GM23338 (cell line): Measurements from ENCODE around the gene CLTA. TPM values are rescaled to one million over a fixed set of nuclear protein-coding genes. Genes with fewer than 3 reads are reported as not detected.

Experiments used
- ATAC-seq: fragments of 200-7000 bp; cut with Tn5 transposase; 3 replicates; pipeline ENCODE4 v1.9.1; 2020
- DNase-seq: peaks from one replicate; pipeline ENCODE4 v3.0.0-alpha.2; 2015; ENCODE audit warnings: low spot score
- H2AFZ ChIP-seq: fragments of 200-600 bp; sonication (generic); 2 replicates; pipeline ENCODE4 v1.8.0; 2016; ENCODE audit warnings: antibody characterized with exemption, mild to moderate bottlenecking, moderate library complexity
- H3F3A ChIP-seq: fragments of 200-600 bp; sonication (generic); replicated peaks from 2 replicates; pipeline ENCODE4 v1.8.0; 2017; ENCODE audit warnings: antibody characterized with exemption, mixed run types, low read depth
- H3K27ac ChIP-seq: fragments of 200-600 bp; sonication (generic); 2 replicates; pipeline ENCODE4 v1.6.1; 2016; ENCODE audit warnings: low read depth
- H3K27me3 ChIP-seq: fragments of 200-600 bp; sonication (generic); 2 replicates; pipeline ENCODE4 v1.8.0; 2016; ENCODE audit warnings: mild to moderate bottlenecking, mixed run types, moderate library complexity; ENCODE audit not compliant: insufficient read depth
- H3K36me3 ChIP-seq: fragments of 200-600 bp; sonication (generic); 2 replicates; pipeline ENCODE4 v1.8.0; 2016; ENCODE audit warnings: mild to moderate bottlenecking; ENCODE audit not compliant: insufficient read depth
- H3K4me1 ChIP-seq: fragments of 200-600 bp; sonication (generic); 2 replicates; pipeline ENCODE4 v1.8.0; 2016; ENCODE audit warnings: mild to moderate bottlenecking, moderate library complexity; ENCODE audit not compliant: insufficient read depth
- H3K4me2 ChIP-seq: fragments of 200-600 bp; sonication (generic); 2 replicates; pipeline ENCODE4 v1.7.1; 2017; ENCODE audit warnings: mixed run types
- H3K4me3 ChIP-seq: fragments of 200-600 bp; sonication (generic); 2 replicates; pipeline ENCODE4 v1.6.1; 2016; ENCODE audit warnings: mixed run types
- H3K79me2 ChIP-seq: fragments of 200-600 bp; sonication (generic); replicated peaks from 2 replicates; pipeline ENCODE4 v1.8.0; 2017; ENCODE audit warnings: mild to moderate bottlenecking; ENCODE audit not compliant: insufficient read depth
- H3K9me2 ChIP-seq: fragments of 200-600 bp; sonication (generic); 2 replicates; pipeline ENCODE4 v1.8.0; 2017; ENCODE audit not compliant: insufficient read depth
- H4K20me1 ChIP-seq: fragments of 200-600 bp; sonication (generic); replicated peaks from 2 replicates; pipeline ENCODE4 v1.8.0; 2017; ENCODE audit warnings: mild to moderate bottlenecking; ENCODE audit not compliant: insufficient read depth
- H3K27ac Mint-ChIP-seq: 2 replicates; pipeline ENCODE4 v1.8.0; 2020; ENCODE audit warnings: inconsistent platforms, mild to moderate bottlenecking, moderate library complexity, mixed read lengths
- H3K27me3 Mint-ChIP-seq: 3 replicates; pipeline ENCODE4 v1.8.0; 2022; ENCODE audit warnings: low read depth, mild to moderate bottlenecking, moderate library complexity, mixed read lengths, inconsistent platforms; ENCODE audit not compliant: insufficient read depth, poor library complexity
- H3K36me3 Mint-ChIP-seq: 3 replicates; pipeline ENCODE4 v1.8.0; 2021; ENCODE audit warnings: low read depth, mild to moderate bottlenecking, inconsistent platforms, moderate library complexity, mixed read lengths
- H3K4me1 Mint-ChIP-seq: 3 replicates; pipeline ENCODE4 v1.8.0; 2020; ENCODE audit warnings: mild to moderate bottlenecking, inconsistent platforms, mixed read lengths
- H3K4me3 Mint-ChIP-seq: 3 replicates; pipeline ENCODE4 v1.8.0; 2021; ENCODE audit warnings: moderate library complexity, mild to moderate bottlenecking, inconsistent platforms, mixed read lengths
- H3K9me3 Mint-ChIP-seq: 3 replicates; pipeline ENCODE4 v1.8.0; 2020; ENCODE audit warnings: moderate library complexity, mild to moderate bottlenecking, inconsistent platforms, mixed read lengths
- CREB1 ChIP-seq: fragments of 250-450 bp; sonication (Bioruptor Pico); IDR thresholded peaks from 2 replicates; pipeline ENCODE4 v1.5.0; 2020; ENCODE audit warnings: low read depth, mild to moderate bottlenecking, moderate library complexity
- EZH2 ChIP-seq: fragments of 200-600 bp; sonication (generic); IDR thresholded peaks from one replicate; pipeline ENCODE4 v1.8.0; 2017; ENCODE audit warnings: antibody characterized with exemption, mild to moderate bottlenecking, low read depth; ENCODE audit not compliant: unreplicated experiment
- EZH2phosphoT487 ChIP-seq: fragments of 200-600 bp; sonication (generic); IDR thresholded peaks from one replicate; pipeline ENCODE4 v1.8.1; 2018; ENCODE audit warnings: antibody characterized with exemption; ENCODE audit not compliant: unreplicated experiment
- JUNB ChIP-seq: IDR thresholded peaks from one replicate; pipeline ENCODE4 v1.6.1; 2016; ENCODE audit warnings: antibody characterized with exemption; ENCODE audit not compliant: unreplicated experiment
- NANOG ChIP-seq: IDR thresholded peaks from 2 replicates; pipeline ENCODE4 v1.6.1; 2016; ENCODE audit warnings: antibody characterized with exemption, borderline replicate concordance
- POLR2AphosphoS5 ChIP-seq: IDR thresholded peaks from 2 replicates; pipeline ENCODE4 v1.6.1; 2016; ENCODE audit warnings: antibody characterized with exemption, low read depth
- STAT1 ChIP-seq: IDR thresholded peaks from one replicate; pipeline ENCODE4 v1.6.1; 2016; ENCODE audit warnings: antibody characterized with exemption; ENCODE audit not compliant: unreplicated experiment
- ZNF114 ChIP-seq: fragments of 250-450 bp; sonication (Bioruptor Pico); IDR thresholded peaks from 2 replicates; pipeline ENCODE4 v1.5.0; 2020; ENCODE audit warnings: mild to moderate bottlenecking, moderate library complexity
- ZNF331 ChIP-seq: fragments of 250-450 bp; sonication (Bioruptor Pico); IDR thresholded peaks from 2 replicates; pipeline ENCODE4 v1.5.0; 2020; ENCODE audit warnings: low read depth, mild to moderate bottlenecking, moderate library complexity
- polyA plus RNA-seq: library from polyadenylated mRNA; unstranded; fragments of >200 nt; fragmentation: Nextera tagmentation; extraction: Ambion mirVana; gene quantifications from 2 replicates; pipeline ENCODE4 v1.2.1, GENCODE V29; 2016
- total RNA-seq: library from RNA; depleted of rRNA; stranded (reverse); fragments of >200 nt; shearing (Covaris generic); gene quantifications from 2 replicates; pipeline ENCODE4 v1.2.3, GENCODE V29; 2014
- TF ChIP-seq, protein P1 (sequence below): IDR thresholded peaks from one replicate; pipeline ENCODE4 v1.6.1; 2018; ENCODE audit warnings: antibody characterized with exemption; ENCODE audit not compliant: unreplicated experiment
- TF ChIP-seq, protein P2 (sequence below): fragments of 250-450 bp; sonication (Bioruptor Pico); IDR thresholded peaks from 2 replicates; pipeline ENCODE4 v1.5.0; 2020; ENCODE audit warnings: mild to moderate bottlenecking, moderate library complexity
- TF ChIP-seq, protein P3 (sequence below): IDR thresholded peaks from 2 replicates; pipeline ENCODE4 v1.6.1; 2016; ENCODE audit warnings: antibody characterized with exemption
- TF ChIP-seq, protein P4 (sequence below), 2 experiments: fragments of 200-600 bp in 1 of 2; sonication (generic) in 1 of 2; conservative IDR thresholded peaks; 2 replicates each; pipeline versions ENCODE4 v1.5.1 to v1.6.1; 2016 to 2017; ENCODE audit warnings: antibody characterized with exemption in 2 of 2, low read depth in 2 of 2, mild to moderate bottlenecking in 2 of 2, moderate library complexity in 1 of 2

The CLTA gene
- total and polyA plus RNA-seq, 2 experiments from 2014 or later: 223 to 259 TPM

DNA sequence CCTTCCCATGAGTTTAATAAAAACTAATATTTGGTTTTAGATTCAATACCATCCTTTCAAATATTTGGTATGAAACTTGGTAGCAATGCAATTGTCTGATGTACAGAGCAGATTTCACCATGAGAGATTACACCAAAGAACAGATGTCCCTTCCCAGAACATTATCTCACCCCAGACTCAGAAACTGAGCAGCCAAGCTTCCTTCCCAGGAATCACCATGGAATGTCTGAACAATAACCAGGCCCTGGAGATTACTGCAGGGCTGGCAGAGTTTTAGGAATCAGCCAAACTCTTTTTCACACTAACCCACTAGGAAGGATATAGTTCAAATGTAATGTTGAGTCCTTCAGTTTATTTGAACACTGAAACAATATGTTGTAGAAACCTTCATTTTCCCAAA lies 23.9 kb downstream of the CLTA start:
- no peaks in the 10 kb centered on the region for H3K9me2 ChIP-seq
- Mint-ChIP-seq H3K36me3 (peaks cover 53% of the 10 kb centered on the region), H3K27ac (no peak overlapping the region), H3K9me3 (no peaks in the 10 kb centered on the region), H3K4me3 (no peak overlapping the region), H3K27me3 (peaks cover 11% of the 10 kb centered on the region), H3K4me1 (no peaks in the 10 kb centered on the region)
- no peak for DNase-seq
- H3K27me3 ChIP-seq: no peaks in the 10 kb centered on the region
- no peak overlapping the region for H3K27ac ChIP-seq
- H3K4me1 ChIP-seq: no peaks in the 10 kb centered on the region
- 0 out of 2 replicates have a peak, but pooled peaks cover 2% of the 10 kb centered on the region for H3F3A ChIP-seq
- TF ChIP-seq NANOG: no peak
- TF ChIP-seq POLR2AphosphoS5: no peak
- TF ChIP-seq, protein P1, sequence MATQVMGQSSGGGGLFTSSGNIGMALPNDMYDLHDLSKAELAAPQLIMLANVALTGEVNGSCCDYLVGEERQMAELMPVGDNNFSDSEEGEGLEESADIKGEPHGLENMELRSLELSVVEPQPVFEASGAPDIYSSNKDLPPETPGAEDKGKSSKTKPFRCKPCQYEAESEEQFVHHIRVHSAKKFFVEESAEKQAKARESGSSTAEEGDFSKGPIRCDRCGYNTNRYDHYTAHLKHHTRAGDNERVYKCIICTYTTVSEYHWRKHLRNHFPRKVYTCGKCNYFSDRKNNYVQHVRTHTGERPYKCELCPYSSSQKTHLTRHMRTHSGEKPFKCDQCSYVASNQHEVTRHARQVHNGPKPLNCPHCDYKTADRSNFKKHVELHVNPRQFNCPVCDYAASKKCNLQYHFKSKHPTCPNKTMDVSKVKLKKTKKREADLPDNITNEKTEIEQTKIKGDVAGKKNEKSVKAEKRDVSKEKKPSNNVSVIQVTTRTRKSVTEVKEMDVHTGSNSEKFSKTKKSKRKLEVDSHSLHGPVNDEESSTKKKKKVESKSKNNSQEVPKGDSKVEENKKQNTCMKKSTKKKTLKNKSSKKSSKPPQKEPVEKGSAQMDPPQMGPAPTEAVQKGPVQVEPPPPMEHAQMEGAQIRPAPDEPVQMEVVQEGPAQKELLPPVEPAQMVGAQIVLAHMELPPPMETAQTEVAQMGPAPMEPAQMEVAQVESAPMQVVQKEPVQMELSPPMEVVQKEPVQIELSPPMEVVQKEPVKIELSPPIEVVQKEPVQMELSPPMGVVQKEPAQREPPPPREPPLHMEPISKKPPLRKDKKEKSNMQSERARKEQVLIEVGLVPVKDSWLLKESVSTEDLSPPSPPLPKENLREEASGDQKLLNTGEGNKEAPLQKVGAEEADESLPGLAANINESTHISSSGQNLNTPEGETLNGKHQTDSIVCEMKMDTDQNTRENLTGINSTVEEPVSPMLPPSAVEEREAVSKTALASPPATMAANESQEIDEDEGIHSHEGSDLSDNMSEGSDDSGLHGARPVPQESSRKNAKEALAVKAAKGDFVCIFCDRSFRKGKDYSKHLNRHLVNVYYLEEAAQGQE: no peak
- TF ChIP-seq CREB1 (CRISPR knock-in tag): no peak
- TF ChIP-seq, protein P2, sequence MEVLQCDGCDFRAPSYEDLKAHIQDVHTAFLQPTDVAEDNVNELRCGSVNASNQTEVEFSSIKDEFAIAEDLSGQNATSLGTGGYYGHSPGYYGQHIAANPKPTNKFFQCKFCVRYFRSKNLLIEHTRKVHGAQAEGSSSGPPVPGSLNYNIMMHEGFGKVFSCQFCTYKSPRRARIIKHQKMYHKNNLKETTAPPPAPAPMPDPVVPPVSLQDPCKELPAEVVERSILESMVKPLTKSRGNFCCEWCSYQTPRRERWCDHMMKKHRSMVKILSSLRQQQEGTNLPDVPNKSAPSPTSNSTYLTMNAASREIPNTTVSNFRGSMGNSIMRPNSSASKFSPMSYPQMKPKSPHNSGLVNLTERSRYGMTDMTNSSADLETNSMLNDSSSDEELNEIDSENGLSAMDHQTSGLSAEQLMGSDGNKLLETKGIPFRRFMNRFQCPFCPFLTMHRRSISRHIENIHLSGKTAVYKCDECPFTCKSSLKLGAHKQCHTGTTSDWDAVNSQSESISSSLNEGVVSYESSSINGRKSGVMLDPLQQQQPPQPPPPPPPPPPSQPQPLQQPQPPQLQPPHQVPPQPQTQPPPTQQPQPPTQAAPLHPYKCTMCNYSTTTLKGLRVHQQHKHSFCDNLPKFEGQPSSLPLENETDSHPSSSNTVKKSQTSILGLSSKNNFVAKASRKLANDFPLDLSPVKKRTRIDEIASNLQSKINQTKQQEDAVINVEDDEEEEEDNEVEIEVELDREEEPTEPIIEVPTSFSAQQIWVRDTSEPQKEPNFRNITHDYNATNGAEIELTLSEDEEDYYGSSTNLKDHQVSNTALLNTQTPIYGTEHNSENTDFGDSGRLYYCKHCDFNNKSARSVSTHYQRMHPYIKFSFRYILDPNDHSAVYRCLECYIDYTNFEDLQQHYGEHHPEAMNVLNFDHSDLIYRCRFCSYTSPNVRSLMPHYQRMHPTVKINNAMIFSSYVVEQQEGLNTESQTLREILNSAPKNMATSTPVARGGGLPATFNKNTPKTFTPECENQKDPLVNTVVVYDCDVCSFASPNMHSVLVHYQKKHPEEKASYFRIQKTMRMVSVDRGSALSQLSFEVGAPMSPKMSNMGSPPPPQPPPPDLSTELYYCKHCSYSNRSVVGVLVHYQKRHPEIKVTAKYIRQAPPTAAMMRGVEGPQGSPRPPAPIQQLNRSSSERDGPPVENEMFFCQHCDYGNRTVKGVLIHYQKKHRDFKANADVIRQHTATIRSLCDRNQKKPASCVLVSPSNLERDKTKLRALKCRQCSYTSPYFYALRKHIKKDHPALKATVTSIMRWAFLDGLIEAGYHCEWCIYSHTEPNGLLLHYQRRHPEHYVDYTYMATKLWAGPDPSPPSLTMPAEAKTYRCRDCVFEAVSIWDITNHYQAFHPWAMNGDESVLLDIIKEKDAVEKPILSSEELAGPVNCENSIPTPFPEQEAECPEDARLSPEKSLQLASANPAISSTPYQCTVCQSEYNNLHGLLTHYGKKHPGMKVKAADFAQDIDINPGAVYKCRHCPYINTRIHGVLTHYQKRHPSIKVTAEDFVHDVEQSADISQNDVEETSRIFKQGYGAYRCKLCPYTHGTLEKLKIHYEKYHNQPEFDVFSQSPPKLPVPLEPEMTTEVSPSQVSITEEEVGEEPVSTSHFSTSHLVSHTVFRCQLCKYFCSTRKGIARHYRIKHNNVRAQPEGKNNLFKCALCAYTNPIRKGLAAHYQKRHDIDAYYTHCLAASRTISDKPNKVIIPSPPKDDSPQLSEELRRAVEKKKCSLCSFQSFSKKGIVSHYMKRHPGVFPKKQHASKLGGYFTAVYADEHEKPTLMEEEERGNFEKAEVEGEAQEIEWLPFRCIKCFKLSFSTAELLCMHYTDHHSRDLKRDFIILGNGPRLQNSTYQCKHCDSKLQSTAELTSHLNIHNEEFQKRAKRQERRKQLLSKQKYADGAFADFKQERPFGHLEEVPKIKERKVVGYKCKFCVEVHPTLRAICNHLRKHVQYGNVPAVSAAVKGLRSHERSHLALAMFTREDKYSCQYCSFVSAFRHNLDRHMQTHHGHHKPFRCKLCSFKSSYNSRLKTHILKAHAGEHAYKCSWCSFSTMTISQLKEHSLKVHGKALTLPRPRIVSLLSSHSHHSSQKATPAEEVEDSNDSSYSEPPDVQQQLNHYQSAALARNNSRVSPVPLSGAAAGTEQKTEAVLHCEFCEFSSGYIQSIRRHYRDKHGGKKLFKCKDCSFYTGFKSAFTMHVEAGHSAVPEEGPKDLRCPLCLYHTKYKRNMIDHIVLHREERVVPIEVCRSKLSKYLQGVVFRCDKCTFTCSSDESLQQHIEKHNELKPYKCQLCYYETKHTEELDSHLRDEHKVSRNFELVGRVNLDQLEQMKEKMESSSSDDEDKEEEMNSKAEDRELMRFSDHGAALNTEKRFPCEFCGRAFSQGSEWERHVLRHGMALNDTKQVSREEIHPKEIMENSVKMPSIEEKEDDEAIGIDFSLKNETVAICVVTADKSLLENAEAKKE (CRISPR knock-in tag): no peak
- no peak for TF ChIP-seq EZH2phosphoT487
- no peak for TF ChIP-seq JUNB
- TF ChIP-seq STAT1: no peak
- TF ChIP-seq, protein P3, sequence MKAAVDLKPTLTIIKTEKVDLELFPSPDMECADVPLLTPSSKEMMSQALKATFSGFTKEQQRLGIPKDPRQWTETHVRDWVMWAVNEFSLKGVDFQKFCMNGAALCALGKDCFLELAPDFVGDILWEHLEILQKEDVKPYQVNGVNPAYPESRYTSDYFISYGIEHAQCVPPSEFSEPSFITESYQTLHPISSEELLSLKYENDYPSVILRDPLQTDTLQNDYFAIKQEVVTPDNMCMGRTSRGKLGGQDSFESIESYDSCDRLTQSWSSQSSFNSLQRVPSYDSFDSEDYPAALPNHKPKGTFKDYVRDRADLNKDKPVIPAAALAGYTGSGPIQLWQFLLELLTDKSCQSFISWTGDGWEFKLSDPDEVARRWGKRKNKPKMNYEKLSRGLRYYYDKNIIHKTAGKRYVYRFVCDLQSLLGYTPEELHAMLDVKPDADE: no peak
- TF ChIP-seq, protein P4, sequence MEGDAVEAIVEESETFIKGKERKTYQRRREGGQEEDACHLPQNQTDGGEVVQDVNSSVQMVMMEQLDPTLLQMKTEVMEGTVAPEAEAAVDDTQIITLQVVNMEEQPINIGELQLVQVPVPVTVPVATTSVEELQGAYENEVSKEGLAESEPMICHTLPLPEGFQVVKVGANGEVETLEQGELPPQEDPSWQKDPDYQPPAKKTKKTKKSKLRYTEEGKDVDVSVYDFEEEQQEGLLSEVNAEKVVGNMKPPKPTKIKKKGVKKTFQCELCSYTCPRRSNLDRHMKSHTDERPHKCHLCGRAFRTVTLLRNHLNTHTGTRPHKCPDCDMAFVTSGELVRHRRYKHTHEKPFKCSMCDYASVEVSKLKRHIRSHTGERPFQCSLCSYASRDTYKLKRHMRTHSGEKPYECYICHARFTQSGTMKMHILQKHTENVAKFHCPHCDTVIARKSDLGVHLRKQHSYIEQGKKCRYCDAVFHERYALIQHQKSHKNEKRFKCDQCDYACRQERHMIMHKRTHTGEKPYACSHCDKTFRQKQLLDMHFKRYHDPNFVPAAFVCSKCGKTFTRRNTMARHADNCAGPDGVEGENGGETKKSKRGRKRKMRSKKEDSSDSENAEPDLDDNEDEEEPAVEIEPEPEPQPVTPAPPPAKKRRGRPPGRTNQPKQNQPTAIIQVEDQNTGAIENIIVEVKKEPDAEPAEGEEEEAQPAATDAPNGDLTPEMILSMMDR (conservative IDR thresholded peaks at IDR 0.05; ENCODE audit: low read depth in 2 of 2): no peak
- TF ChIP-seq EZH2: no peak
- no peak for TF ChIP-seq ZNF331 (CRISPR knock-in tag)
- TF ChIP-seq ZNF114 (CRISPR knock-in tag): no peak
- no peak overlapping the region for H2AFZ ChIP-seq
- ATAC-seq: no peak
- peaks cover 39% of the 10 kb centered on the region for H3K79me2 ChIP-seq
- H4K20me1 ChIP-seq: peaks cover 40% of the 10 kb centered on the region
- H3K4me2 ChIP-seq: no peak overlapping the region
- H3K4me3 ChIP-seq: no peak overlapping the region
- H3K36me3 ChIP-seq: peaks cover 18% of the 10 kb centered on the region
